Left ventricle myocardium inferior (tissue), 1 donor: ENCODE results near the gene ANGPTL8. TPM values are rescaled to one million over a fixed set of nuclear protein-coding genes. Genes with fewer than 3 reads are reported as not detected.

ENCODE experiments used
- DNase-seq: peaks from one replicate; pipeline ENCODE4 v3.0.0-alpha.2; 2020
- H3K27ac ChIP-seq: fragments of 200-600 bp; replicated peaks from 2 replicates; pipeline ENCODE4 v1.8.0; 2021
- H3K27me3 ChIP-seq: fragments of 200-600 bp; 2 replicates; pipeline ENCODE4 v1.8.0; 2021; ENCODE audit warnings: low read depth
- H3K36me3 ChIP-seq: fragments of 200-600 bp; 2 replicates; pipeline ENCODE4 v1.8.0; 2021
- H3K4me1 ChIP-seq: fragments of 200-600 bp; 2 replicates; pipeline ENCODE4 v1.8.0; 2021
- H3K4me3 ChIP-seq: fragments of 200-600 bp; 2 replicates; pipeline ENCODE4 v1.8.0; 2021; ENCODE audit warnings: mild to moderate bottlenecking, moderate library complexity
- H3K9me3 ChIP-seq: fragments of 200-600 bp; replicated peaks from 2 replicates; pipeline ENCODE4 v1.8.0; 2021
- CTCF ChIP-seq: fragments of 200-600 bp; IDR thresholded peaks from 2 replicates; pipeline ENCODE4 v1.8.0; 2021; ENCODE audit warnings: antibody characterized with exemption, mild to moderate bottlenecking, borderline replicate concordance
- intact Hi-C: fragments of 100-400 bp; cut with micrococcal nuclease; formaldehyde crosslinking; loops from one replicate; pipeline ENCODE4 v1.11.0; 2022
- total RNA-seq: library from RNA; stranded (reverse); fragmentation: NEBNext Ultra II Directional; extraction: Animal tissue kit (Norgen Biotek cat#: 25700); gene quantifications from one replicate; pipeline ENCODE4 v1.2.1, GENCODE V29; 2021
- donor health status: DM: no; HTN: yes; CAD: no; lungs with severe emphysema.

The ANGPTL8 gene
- total RNA-seq, 1 donor from 2014 or later, result not detected

GRCh38 chr19:11225815-11226214 lies 13.6 kb upstream of the ANGPTL8 start:
- intact Hi-C loops, result no loop called here
- DNase-seq, result no peak
- Histone ChIP-seq H3K9me3 (peaks cover 11% of the 10 kb centered on the region), H3K4me3 (no peak overlapping the region), H3K27me3 (no peaks in the 10 kb centered on the region), H3K27ac (peak overlapping the region; percentile 48), H3K36me3 (peaks cover 82% of the 10 kb centered on the region), H3K4me1 (no peaks in the 10 kb centered on the region)
- TF ChIP-seq CTCF, result no peak

- Histone ChIP-seq H3K9me3 (peaks cover 2% of the 10 kb centered on the region), H3K36me3 (peaks cover 82% of the 10 kb centered on the region), H3K4me3 (no peak overlapping the region), H3K4me1 (no peaks in the 10 kb centered on the region), H3K27me3 (no peaks in the 10 kb centered on the region), H3K27ac (no peak overlapping the region)
- no peak for DNase-seq
- TF ChIP-seq CTCF, result no peak
- intact Hi-C loops, result no loop called here
Observed at GRCh38 chr19:11226716-11227166, 12.7 kb upstream of the ANGPTL8 start.

GRCh38 chr19:11227195-11227886 lies 12.1 kb upstream of the ANGPTL8 start:
- no peaks in the 10 kb centered on the region for H3K9me3 ChIP-seq
- TF ChIP-seq CTCF, result no peak
- H3K36me3 ChIP-seq, result peaks cover 82% of the 10 kb centered on the region
- H3K4me3 ChIP-seq, result no peak overlapping the region
- H3K4me1 ChIP-seq, result no peaks in the 10 kb centered on the region
- intact Hi-C loops, result no loop called here
- DNase-seq, result no peak
- H3K27me3 ChIP-seq, result no peaks in the 10 kb centered on the region
- no peak overlapping the region for H3K27ac ChIP-seq

- Histone ChIP-seq H3K36me3 (peaks cover 77% of the 10 kb centered on the region), H3K27ac (no peak overlapping the region), H3K4me3 (no peak overlapping the region), H3K9me3 (no peaks in the 10 kb centered on the region), H3K4me1 (no peaks in the 10 kb centered on the region), H3K27me3 (no peaks in the 10 kb centered on the region)
- DNase-seq, result no peak
- no peak for TF ChIP-seq CTCF
- intact Hi-C loops, result no loop called here
Observed at GRCh38 chr19:11230621-11231386, 8.6 kb upstream of the ANGPTL8 start.

GRCh38 chr19:11232555-11232954 lies 6.9 kb upstream of the ANGPTL8 start:
- TF ChIP-seq CTCF, result no peak
- Histone ChIP-seq H3K27ac (no peak overlapping the region), H3K36me3 (peaks cover 80% of the 10 kb centered on the region), H3K9me3 (no peaks in the 10 kb centered on the region), H3K27me3 (no peaks in the 10 kb centered on the region), H3K4me3 (no peak overlapping the region), H3K4me1 (no peaks in the 10 kb centered on the region)
- DNase-seq, result no peak
- intact Hi-C loops, result no loop called here
